K562 treated with DMSO at 1 percent for 12 hours (cell line): ENCODE measurements around the gene LAGE3. TPM values are rescaled to one million over a fixed set of nuclear protein-coding genes. Genes with fewer than 3 reads are reported as not detected.

Source experiments
- total RNA-seq: library from RNA; unstranded; fragments of 300-600 nt; gene quantifications from 2 replicates; pipeline ENCODE4 v1.2.3, GENCODE V29; 2022; ENCODE audit not compliant: insufficient read depth

Gene LAGE3, protein sequence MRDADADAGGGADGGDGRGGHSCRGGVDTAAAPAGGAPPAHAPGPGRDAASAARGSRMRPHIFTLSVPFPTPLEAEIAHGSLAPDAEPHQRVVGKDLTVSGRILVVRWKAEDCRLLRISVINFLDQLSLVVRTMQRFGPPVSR
- 161 and 296 TPM in 2 replicates for total RNA-seq

GRCh38 chrX:154478728-154479622 lies at the start of gene LAGE3:
TSS of gene LAGE3 (minus strand) at chrX:154479281. CDS start at chrX:154478915, 366 bp downstream.

DNA sequence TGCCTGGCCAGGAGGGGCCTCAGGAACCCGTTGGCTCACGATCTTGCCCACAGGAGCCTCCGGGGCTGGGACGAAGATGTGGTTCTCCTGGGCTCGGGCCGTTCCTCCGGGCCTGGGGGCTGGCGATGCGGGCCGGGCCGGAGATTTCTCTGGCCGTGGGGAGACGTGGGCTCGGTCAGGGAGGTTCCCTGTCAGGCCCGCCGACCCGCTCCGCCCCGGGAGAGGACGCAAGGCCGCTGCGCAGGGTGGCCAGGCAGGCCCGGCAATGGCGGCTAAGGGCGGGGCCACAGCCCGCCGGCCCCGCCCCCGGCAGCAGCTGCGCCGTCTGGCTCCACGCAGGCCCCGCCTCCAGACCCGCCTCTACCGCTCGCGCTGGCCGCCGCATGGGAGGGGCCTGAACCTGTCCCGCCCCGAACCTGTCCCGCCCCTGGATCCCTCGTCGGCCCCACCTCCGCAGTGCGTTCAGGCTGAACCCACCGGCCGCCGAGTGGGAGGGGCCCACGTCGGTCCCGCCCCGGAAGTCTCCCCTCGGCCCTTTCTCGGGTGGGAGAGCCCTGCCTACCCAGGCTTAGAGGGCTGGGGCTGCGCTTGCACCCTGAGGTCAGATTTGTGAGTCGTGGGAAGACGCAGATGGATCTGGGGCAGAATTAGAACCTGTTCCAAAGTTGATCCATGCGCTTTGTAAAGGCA lies 37.0 kb upstream of the LAGE3 start, which contains the start of gene FAM3A:
Gene FAM3A (minus strand): TSS at position 267 of the 690 bp plus-strand sequence. CDS start 460 bp downstream, outside the sequence.

GRCh38 chrX:154490414-154491083 lies 11.5 kb upstream of the LAGE3 start, which contains the start of gene SLC10A3:
TSS of gene SLC10A3 (minus strand) at chrX:154490629. CDS start at chrX:154488940, 1,689 bp downstream.

GRCh38 chrX:154486396-154487207 lies 7.5 kb upstream of the LAGE3 start, which contains the start of gene UBL4A:
TSS of gene UBL4A (minus strand) at chrX:154486615. CDS start at chrX:154486584, 31 bp downstream.

DNA sequence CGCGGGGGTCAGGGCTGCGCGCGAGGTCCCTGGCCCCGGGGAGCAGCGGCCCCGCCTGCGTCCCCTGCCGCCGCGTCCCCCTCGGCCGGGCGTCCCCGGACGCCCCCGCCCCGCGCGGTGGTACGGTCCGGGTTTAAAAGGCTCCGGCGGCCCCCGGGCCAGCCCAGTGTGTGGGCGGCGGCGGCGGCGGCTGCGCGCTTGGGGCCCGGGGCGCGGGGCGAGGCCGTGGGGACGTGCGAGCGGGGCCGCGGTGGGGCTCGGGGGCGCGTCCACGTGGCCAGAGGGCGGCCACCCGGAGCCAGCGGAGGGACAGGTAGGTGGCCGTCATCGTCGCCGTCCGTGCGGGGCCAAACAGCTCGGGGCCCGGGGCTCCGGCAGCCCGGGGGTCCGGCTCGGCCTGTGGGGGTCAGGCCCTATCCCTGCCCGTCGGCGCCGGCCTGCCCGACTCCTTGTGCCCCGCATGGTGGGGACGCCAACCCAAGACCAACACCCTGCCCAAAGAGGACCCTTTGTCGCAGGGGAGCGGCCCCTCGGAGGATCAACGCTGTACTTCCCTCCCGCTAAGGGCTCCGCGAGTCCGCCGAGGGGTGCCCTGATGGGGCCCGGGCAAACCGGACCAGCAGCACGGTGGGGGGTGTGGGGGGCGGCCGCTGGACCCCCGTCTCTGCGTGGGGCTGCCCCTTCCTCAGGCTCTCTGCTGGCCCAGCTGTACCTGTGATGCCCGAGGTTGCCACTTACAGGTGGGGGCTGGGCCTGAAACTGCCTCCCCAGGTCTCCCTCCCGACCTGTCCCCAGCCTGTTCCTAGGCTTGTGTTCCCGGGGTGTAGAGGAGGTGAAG lies 20.7 kb downstream of the LAGE3 start, which contains the start of gene PLXNA3:
Gene PLXNA3 (plus strand): TSS at position 166 of the 838 bp plus-strand sequence. CDS start 1,903 bp downstream, outside the sequence.

DNA sequence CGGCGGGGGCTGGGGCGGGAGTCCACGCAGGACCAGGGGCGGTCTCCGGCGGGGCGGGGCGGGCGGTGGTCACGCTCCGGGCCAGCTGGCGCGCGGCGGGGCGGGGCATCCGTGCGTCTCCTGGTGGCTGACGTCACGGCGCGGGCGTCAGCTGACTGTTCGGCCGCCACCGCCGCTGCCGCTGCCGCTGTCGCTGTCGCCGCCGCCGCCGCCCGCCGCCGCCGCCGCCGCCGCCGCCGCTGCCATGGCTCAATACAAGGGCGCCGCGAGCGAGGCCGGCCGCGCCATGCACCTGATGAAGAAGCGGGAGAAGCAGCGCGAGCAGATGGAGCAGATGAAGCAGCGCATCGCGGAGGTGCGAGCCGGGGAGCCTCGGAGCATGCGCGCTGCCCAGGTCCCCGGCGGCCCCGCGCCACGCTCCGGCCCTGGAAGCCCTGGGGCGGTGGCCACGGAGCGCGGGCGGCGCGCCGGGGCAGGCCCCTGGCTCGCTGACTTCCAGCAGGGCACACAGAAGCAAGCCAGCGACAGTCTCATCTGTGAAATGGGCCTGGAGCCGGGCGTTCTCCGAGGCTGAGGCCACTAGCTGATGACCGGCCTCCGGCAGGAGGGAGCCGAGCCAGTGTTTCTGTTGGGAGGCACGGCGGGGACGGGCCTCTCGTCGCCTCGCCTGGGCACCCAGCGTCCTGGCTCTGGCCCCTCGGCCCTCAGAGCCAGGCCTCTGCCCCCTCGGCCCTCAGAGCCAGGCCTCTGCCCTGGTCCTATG lies 34.9 kb downstream of the LAGE3 start, which contains the start of gene FAM50A:
Gene FAM50A (plus strand): TSS at position 150 of the 763 bp plus-strand sequence. CDS start 95 bp downstream, at position 245.

GRCh38 chrX:154436983-154437752 lies 41.9 kb downstream of the LAGE3 start, which contains the start of gene GDI1:
TSS of gene GDI1 (plus strand) at chrX:154437154. CDS start at chrX:154437255, 101 bp downstream.

GRCh38 chrX:154428176-154429171 lies 50.6 kb downstream of the LAGE3 start, which contains the start of gene ATP6AP1:
TSS of gene ATP6AP1 (plus strand) at chrX:154428677. CDS start at chrX:154428693, 16 bp downstream.

Other genes with a start within 250 kb of the LAGE3 start
- gene OPN1MW3, start 221.7 kb downstream of the LAGE3 start, total RNA-seq = not detected in 2 replicates
- not detected in 2 replicates for gene TEX28, start 184.2 kb downstream of the LAGE3 start, total RNA-seq
- 2.1 and 2.4 TPM in 2 replicates for gene TKTL1, start 183.5 kb downstream of the LAGE3 start, total RNA-seq
- gene FLNA, start 104.6 kb downstream of the LAGE3 start, total RNA-seq = 341 and 418 TPM in 2 replicates
- gene EMD, start 100.0 kb downstream of the LAGE3 start, total RNA-seq = 91.1 and 109 TPM in 2 replicates
- 13,537 and 14,219 TPM in 2 replicates for gene RPL10, start 80.9 kb downstream of the LAGE3 start, total RNA-seq
- gene DNASE1L1, start 70.0 kb downstream of the LAGE3 start, total RNA-seq = 17.3 and 23.7 TPM in 2 replicates
- 35.8 and 57.5 TPM in 2 replicates for gene TAFAZZIN, start 67.7 kb downstream of the LAGE3 start, total RNA-seq
- gene ATP6AP1, start 50.6 kb downstream of the LAGE3 start, total RNA-seq = 160 and 217 TPM in 2 replicates
- 95.4 and 142 TPM in 2 replicates for gene GDI1, start 42.1 kb downstream of the LAGE3 start, total RNA-seq
- gene FAM50A, start 35.1 kb downstream of the LAGE3 start, total RNA-seq = 157 and 192 TPM in 2 replicates
- gene PLXNA3, start 21.0 kb downstream of the LAGE3 start, total RNA-seq = 4.0 and 16.9 TPM in 2 replicates
- 70.2 and 101 TPM in 2 replicates for gene UBL4A, start 7.3 kb upstream of the LAGE3 start, total RNA-seq
- 31.6 and 46.3 TPM in 2 replicates for gene SLC10A3, start 11.3 kb upstream of the LAGE3 start, total RNA-seq
- gene FAM3A, start 37.0 kb upstream of the LAGE3 start, total RNA-seq = 90.5 and 100 TPM in 2 replicates
- 131 and 186 TPM in 2 replicates for gene G6PD, start 67.6 kb upstream of the LAGE3 start, total RNA-seq
- gene IKBKG, start 68.3 kb upstream of the LAGE3 start, total RNA-seq = 42.2 and 49.6 TPM in 2 replicates
- gene CTAG1A, start 105.9 kb upstream of the LAGE3 start, total RNA-seq = not detected in 2 replicates
- gene CTAG1B, start 140.0 kb upstream of the LAGE3 start, total RNA-seq = not detected in 2 replicates
- gene CTAG2, start 174.3 kb upstream of the LAGE3 start, total RNA-seq = 16.6 and 36.6 TPM in 2 replicates